Endothelial cell of umbilical vein (primary cell): ENCODE results near the gene ANGPT4. TPM values are rescaled to one million over a fixed set of nuclear protein-coding genes. Genes with fewer than 3 reads are reported as not detected.

Source experiments
- BruUV-seq: library from RNA; stranded (reverse); fragments of 400-500 nt; replicated peaks from 2 replicates; lab custom pipeline; 2021; lab: Mats Ljungman, UMichigan
- CTCF ChIA-PET: fragments of 300-600, 350-600 bp; sonication (Branson Sonifier 250); formaldehyde crosslinking; loops from one replicate; lab custom pipeline; 2021; ENCODE audit warnings: antibody characterized with exemption, inconsistent platforms; lab: Charles Lee
- POLR2A ChIA-PET: fragments of 300-600, 350-600 bp; sonication (Branson Sonifier 250); formaldehyde crosslinking; loops from one replicate; lab custom pipeline; 2021; ENCODE audit warnings: antibody characterized with exemption, inconsistent platforms; lab: Charles Lee
- DNase-seq: peaks from one replicate; pipeline ENCODE4 v3.0.0-alpha.2; 2011; ENCODE audit warnings: low read depth, low spot score
- FAIRE-seq: peaks from 2 replicates; lab custom pipeline; 2011; peaks lifted over from hg19 to GRCh38; lab: Jason Lieb, UNC
- H2AFZ ChIP-seq: 2 replicates; pipeline ENCODE4 v1.6.0; 2012; ENCODE audit warnings: low read depth, low read length, control low read depth, inconsistent platforms
- H3K27ac ChIP-seq: 2 replicates; pipeline ENCODE4 v1.5.1; 2011; ENCODE audit warnings: low read depth, mild to moderate bottlenecking, control low read depth, low read length, moderate library complexity; ENCODE audit not compliant: insufficient read depth
- H3K27me3 ChIP-seq, 2 experiments: 2 replicates each; pipeline versions ENCODE4 v1.6.0 to v1.6.1; 2011; ENCODE audit warnings: low read length in 2 of 2, mixed read lengths in 1 of 2; ENCODE audit not compliant: control insufficient read depth in 2 of 2, insufficient read depth in 2 of 2
- H3K36me3 ChIP-seq, 2 experiments: 2 replicates in 1 of 2; 3 replicates in 1 of 2; pipeline ENCODE4 v1.5.1; 2011; ENCODE audit warnings: low read length in 2 of 2, mild to moderate bottlenecking in 1 of 2, moderate library complexity in 1 of 2; ENCODE audit not compliant: control insufficient read depth in 2 of 2, insufficient read depth in 2 of 2; ENCODE audit errors: extremely low read depth in 1 of 2
- H3K4me1 ChIP-seq: 3 replicates; pipeline ENCODE4 v1.5.1; 2011; ENCODE audit warnings: mild to moderate bottlenecking, low read length; ENCODE audit not compliant: control insufficient read depth, insufficient read depth; ENCODE audit errors: extremely low read depth
- H3K4me2 ChIP-seq: 2 replicates; pipeline ENCODE4 v1.6.1; 2011; ENCODE audit warnings: low read length, control low read depth, mixed read lengths; ENCODE audit not compliant: insufficient read depth
- H3K4me3 ChIP-seq, 3 experiments: fragments of 200-600 bp in 1 of 3; sonication (generic), shearing (Covaris generic) in 1 of 3; replicated peaks in 1 of 3; 2 replicates each; pipeline ENCODE4 v1.5.1; 2011 to 2016; ENCODE audit warnings: control low read depth in 3 of 3, low read length in 3 of 3, mild to moderate bottlenecking in 2 of 3, inconsistent platforms in 1 of 3, low read depth in 1 of 3, moderate library complexity in 1 of 3; ENCODE audit not compliant: insufficient read depth in 1 of 3
- H3K79me2 ChIP-seq: 2 replicates; pipeline ENCODE4 v1.6.0; 2012; ENCODE audit warnings: low read length, inconsistent platforms; ENCODE audit not compliant: control insufficient read depth, insufficient read depth
- H3K9ac ChIP-seq: replicated peaks from 2 replicates; pipeline ENCODE3; 2011; ENCODE audit warnings: low read length, control low read depth; ENCODE audit not compliant: insufficient read depth; ENCODE audit errors: extremely low read depth
- H3K9me1 ChIP-seq: replicated peaks from 3 replicates; pipeline ENCODE4 v1.6.0; 2011; ENCODE audit warnings: mild to moderate bottlenecking, low read length; ENCODE audit not compliant: control insufficient read depth, insufficient read depth; ENCODE audit errors: extremely low read depth
- H3K9me3 ChIP-seq: replicated peaks from 2 replicates; pipeline ENCODE4 v1.5.1; 2012; ENCODE audit warnings: low read length, inconsistent platforms; ENCODE audit not compliant: control insufficient read depth, insufficient read depth
- H4K20me1 ChIP-seq: replicated peaks from 2 replicates; pipeline ENCODE3; 2011; ENCODE audit warnings: mild to moderate bottlenecking, low read length; ENCODE audit not compliant: control insufficient read depth, insufficient read depth; ENCODE audit errors: extremely low read depth
- FOS ChIP-seq: IDR thresholded peaks from 2 replicates; pipeline ENCODE4 v1.6.1; 2011; ENCODE audit warnings: mild to moderate bottlenecking, low read length, moderate library complexity, borderline replicate concordance; ENCODE audit not compliant: insufficient read depth
- GATA2 ChIP-seq: IDR thresholded peaks from 2 replicates; pipeline ENCODE4 v1.7.0; 2011; ENCODE audit warnings: low read depth, mild to moderate bottlenecking, moderate library complexity, mixed read lengths, low read length; ENCODE audit not compliant: insufficient read length, insufficient read depth
- JUN ChIP-seq: IDR thresholded peaks from 2 replicates; pipeline ENCODE4 v1.6.1; 2011; ENCODE audit warnings: borderline replicate concordance, low read depth; ENCODE audit not compliant: insufficient read length, insufficient read depth
- POLR2A ChIP-seq: IDR thresholded peaks from 2 replicates; pipeline ENCODE4 v1.6.1; 2012; ENCODE audit warnings: low read depth, mild to moderate bottlenecking, control low read depth, low read length
- POLR2AphosphoS5 ChIP-seq: IDR thresholded peaks from 2 replicates; pipeline ENCODE4 v1.6.1; 2012; ENCODE audit warnings: low read depth, mild to moderate bottlenecking, control low read depth, low read length, moderate library complexity; ENCODE audit not compliant: insufficient read depth
- dilution Hi-C: fragments of 300-500 bp; cut with MboI; formaldehyde crosslinking; loops from one replicate; pipeline ENCODE4 v1.15.0; 2019; ENCODE audit warnings: low sequenced_read_pairs; ENCODE audit not compliant: extremely low pct_ligation_motif_present
- intact Hi-C: fragments of 100-400 bp; cut with micrococcal nuclease; formaldehyde crosslinking; loops from one replicate; pipeline ENCODE4 v1.10.0; 2022
- polyA plus RNA-seq, 4 experiments: library from polyadenylated mRNA; depleted of rRNA in 3 of 4; stranded (reverse) in 3 of 4; unstranded in 1 of 4; fragments of >200 nt; gene quantifications; 2 replicates each; pipeline versions ENCODE4 v1.2.1 to v1.2.3, GENCODE V29; 2011 to 2012; ENCODE audit warnings: missing spikeins in 1 of 4
- total RNA-seq: library from RNA; stranded (reverse); gene quantifications from 2 replicates; pipeline ENCODE4 v1.2.3, GENCODE V29; 2021
- TF ChIP-seq, protein P1 (sequence below), 2 donors: IDR thresholded peaks; 1 replicate in 1 of 2; 2 replicates in 1 of 2; pipeline ENCODE4 v1.5.1; 2011; ENCODE audit warnings: low read length in 2 of 2, mild to moderate bottlenecking in 2 of 2, moderate library complexity in 2 of 2, control low read depth in 1 of 2, inconsistent platforms in 1 of 2, low read depth in 1 of 2; ENCODE audit not compliant: insufficient read depth in 1 of 2; ENCODE audit errors: extremely low read depth in 1 of 2
- TF ChIP-seq, protein P2 (sequence below): IDR thresholded peaks from 2 replicates; pipeline ENCODE4 v1.6.1; 2011; ENCODE audit not compliant: insufficient read depth, insufficient read length

Gene ANGPT4
- total and polyA plus RNA-seq, 2 donors (not counting 3 experiments of a cell fraction or from before 2014, with no cell fraction given): not detected

DNA sequence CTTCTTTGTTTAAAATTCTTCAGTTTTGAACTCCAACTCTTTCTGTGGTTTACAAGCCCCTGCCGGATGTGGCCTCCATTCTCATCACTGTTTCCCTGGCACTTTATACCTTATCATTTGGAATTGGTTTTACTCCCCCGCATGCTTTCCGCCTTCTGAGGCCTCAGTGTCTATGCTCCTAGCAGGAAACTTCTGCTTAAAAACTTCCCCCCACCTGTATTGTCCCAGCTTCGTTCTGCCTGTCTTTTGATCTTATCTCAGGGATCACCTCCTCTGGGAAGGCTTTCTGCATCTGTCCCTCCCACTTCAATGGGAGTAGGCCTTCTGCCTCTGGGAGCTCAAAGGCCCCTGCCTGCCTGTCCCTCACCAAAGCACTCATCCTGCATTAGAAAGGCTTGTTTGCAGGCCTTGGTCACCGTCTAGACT, 3.4 kb upstream of the ANGPT4 start:
- H3K4me3 ChIP-seq: no peak overlapping the region
- dilution Hi-C loops: no loop called here
- no peak for FAIRE-seq
- ChIA-PET POLR2A (no interaction called here), CTCF (interaction anchor here (1.0 to 1.2 kb wide), 3 partner anchors 37 to 103 kb away, joined by 3 read pairs; no protein-coding TSS in a partner anchor)
- no peaks in the 10 kb centered on the region for H3K79me2 ChIP-seq
- no peaks in the 10 kb centered on the region for H3K36me3 ChIP-seq
- no peak for DNase-seq
- no peaks in the 10 kb centered on the region for H3K27me3 ChIP-seq
- H3K27ac ChIP-seq: no peak overlapping the region
- H3K4me2 ChIP-seq: no peak overlapping the region
- H2AFZ ChIP-seq: no peak overlapping the region
- TF ChIP-seq POLR2A: no peak
- TF ChIP-seq FOS: no peak
- TF ChIP-seq GATA2: no peak
- TF ChIP-seq, protein P1, sequence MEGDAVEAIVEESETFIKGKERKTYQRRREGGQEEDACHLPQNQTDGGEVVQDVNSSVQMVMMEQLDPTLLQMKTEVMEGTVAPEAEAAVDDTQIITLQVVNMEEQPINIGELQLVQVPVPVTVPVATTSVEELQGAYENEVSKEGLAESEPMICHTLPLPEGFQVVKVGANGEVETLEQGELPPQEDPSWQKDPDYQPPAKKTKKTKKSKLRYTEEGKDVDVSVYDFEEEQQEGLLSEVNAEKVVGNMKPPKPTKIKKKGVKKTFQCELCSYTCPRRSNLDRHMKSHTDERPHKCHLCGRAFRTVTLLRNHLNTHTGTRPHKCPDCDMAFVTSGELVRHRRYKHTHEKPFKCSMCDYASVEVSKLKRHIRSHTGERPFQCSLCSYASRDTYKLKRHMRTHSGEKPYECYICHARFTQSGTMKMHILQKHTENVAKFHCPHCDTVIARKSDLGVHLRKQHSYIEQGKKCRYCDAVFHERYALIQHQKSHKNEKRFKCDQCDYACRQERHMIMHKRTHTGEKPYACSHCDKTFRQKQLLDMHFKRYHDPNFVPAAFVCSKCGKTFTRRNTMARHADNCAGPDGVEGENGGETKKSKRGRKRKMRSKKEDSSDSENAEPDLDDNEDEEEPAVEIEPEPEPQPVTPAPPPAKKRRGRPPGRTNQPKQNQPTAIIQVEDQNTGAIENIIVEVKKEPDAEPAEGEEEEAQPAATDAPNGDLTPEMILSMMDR (IDR thresholded peaks at IDR 0.05; ENCODE audit: extremely low read depth in 1 of 2, insufficient read depth in 1 of 2, low read depth in 1 of 2, low read length in 2 of 2): no peak
- TF ChIP-seq POLR2AphosphoS5: no peak
- no peak for TF ChIP-seq JUN
- TF ChIP-seq, protein P2, sequence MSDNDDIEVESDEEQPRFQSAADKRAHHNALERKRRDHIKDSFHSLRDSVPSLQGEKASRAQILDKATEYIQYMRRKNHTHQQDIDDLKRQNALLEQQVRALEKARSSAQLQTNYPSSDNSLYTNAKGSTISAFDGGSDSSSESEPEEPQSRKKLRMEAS: no peak
- H3K9ac ChIP-seq: no peak overlapping the region
- H3K4me1 ChIP-seq: no peaks in the 10 kb centered on the region
- H3K9me3 ChIP-seq: no peaks in the 10 kb centered on the region
- H4K20me1 ChIP-seq: no peaks in the 10 kb centered on the region
- BruUV-seq: no TSS peak
- H3K9me1 ChIP-seq: no peaks in the 10 kb centered on the region
- intact Hi-C loops: no loop called here
